NOMO-1 treated with DMSO at 0.1 percent for 48 hours (cell line): ENCODE data around the gene TENM4.

Experiments
- DNase-seq: peaks from one replicate; lab custom pipeline; 2025; ENCODE audit not compliant: unreplicated experiment; lab: John Stamatoyannopoulos, UW

TENM4 gene

DNA sequence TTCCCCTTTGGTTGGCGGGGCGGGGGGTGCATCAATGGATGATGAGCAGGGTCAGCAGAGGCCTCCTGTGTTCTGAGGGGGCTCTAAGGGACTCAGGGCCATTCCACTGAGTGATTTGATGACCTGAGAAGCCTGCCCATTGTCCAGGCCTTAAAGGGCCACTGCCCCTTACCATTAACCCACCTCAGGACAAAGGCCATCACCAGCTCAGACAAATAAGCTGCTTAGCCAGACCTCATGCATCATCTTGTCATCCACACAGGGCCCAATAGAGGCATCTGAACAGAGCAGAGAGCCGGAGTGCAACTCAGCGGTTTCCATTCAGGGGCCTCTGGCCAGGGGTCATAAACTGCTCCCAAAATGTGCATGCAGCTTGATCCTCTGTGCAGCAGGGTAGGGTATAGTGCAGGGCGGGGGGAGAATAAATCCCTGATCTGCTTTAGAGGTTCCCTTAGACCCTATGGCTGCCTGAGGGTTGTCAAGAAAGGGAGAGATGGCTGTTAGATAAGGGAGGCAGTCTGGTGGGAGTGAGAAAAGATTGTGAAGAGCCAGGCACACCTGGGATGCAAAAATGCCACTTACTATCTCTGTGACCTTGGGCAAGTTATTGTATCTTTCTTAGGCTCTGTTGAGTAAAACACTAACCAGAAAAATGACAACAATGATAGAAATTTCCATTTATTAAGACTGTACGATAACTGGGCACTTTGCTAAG lies 490.7 kb downstream of the TENM4 start:
- DNase-seq = no peak

GRCh38 chr11:78946945-78947902 lies 493.6 kb downstream of the TENM4 start:
- no peak for DNase-seq

DNA sequence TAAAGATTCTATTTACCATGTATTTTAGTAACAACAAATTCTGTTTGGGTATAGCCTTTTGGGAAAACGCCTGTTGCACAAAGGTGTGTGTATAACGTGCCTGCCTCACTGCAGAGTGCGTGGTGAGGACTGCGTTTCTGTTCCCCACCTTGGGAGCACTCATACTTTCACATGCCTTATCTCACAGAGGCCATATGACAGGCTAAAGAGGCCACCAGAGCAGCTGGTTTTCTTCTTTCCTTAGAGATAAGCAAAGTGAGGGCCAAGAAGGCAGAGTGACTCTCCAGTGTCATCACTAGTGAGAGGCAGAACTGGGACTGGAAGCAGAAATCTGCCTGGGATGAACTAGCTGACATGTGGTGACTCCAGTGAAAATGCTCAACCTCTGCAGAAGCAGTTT lies 497.0 kb downstream of the TENM4 start:
- no peak for DNase-seq

DNA sequence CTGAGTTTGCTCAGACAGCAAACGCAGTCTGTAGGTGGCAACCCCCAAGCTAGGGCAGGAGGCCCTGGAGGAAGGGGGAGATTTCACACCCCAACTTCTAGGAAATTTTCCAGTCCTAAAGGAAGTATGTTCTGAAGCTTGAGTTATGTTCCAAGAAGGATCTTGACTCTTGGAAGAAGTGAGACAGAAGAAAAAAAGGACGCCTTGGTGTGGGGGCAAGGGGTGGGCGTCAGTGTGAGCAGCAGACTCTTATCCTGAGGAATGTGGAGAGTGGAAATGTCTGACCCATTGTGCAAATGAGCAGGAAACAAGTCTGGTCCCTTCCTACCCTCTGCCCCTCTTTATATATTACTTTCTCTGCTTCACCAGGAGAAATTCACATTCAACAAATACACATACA lies 497.7 kb downstream of the TENM4 start:
- DNase-seq = no peak

DNA sequence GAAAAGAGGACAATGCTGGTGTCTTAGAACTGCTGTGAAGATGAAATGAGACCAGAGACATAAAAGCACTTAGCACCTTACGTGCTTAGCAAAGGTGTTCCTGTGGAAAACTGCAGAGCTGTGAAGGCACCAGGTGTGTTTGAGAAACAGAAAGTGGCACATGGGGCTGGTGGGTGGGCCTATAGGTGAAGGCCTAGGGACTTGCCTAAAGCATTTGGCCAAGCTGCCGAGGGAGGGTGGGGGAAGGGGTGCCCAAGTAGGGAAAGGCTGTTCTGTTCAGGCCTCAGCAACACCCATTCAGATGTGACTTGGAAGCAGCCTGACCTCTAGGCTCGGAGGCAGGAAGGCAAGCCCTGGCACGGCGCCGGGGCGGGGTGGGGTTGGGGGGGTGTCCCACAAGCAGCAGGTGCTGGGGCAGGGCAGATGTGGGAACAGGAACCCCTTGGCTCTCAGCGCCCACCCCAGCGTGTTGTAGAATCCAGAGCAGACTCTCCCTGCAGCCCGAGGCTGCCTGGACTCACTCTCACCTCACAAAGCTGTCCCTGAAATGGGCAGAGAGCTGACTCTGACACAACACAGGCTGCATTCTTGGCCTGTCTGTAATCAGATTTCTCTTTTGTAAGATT lies 499.5 kb downstream of the TENM4 start:
- no peak for DNase-seq

DNA sequence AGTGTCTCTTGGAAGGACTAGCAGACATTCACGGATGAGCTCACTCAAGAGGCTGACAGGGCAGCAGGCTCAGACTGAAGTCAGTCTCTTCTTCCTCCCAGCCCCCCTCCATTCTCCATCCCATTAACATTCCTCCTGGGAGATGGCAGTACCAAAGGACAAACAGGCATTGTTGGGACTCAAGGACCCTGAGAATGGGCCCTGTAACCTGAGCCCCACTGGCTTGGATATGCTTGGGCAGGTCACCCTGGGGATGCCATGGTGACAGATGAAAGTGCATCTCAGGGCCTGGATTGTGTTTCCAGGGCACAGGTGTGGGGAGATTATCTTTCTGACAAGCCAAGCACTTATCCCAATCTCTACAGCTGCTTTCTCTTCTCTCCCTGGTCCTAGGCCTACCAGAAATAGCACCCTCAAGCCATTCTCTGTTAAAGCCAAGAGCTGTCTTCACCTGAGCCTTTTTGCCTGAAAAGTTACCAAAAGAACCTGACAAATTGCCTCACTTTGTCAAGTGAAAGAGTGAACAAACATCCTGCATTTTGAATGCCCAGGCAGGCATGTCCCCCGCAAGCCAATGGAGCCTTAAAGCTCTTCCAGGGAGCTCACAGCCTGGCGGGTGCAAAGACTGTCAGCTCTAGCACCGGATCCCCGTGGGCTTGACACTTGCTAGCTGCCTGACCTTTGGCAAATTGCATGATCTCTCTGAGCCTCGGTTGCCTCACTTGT lies 500.2 kb downstream of the TENM4 start:
- DNase-seq = no peak

- no peak for DNase-seq
Measured at GRCh38 chr11:78938971-78939370, 501.9 kb downstream of the TENM4 start.

DNA sequence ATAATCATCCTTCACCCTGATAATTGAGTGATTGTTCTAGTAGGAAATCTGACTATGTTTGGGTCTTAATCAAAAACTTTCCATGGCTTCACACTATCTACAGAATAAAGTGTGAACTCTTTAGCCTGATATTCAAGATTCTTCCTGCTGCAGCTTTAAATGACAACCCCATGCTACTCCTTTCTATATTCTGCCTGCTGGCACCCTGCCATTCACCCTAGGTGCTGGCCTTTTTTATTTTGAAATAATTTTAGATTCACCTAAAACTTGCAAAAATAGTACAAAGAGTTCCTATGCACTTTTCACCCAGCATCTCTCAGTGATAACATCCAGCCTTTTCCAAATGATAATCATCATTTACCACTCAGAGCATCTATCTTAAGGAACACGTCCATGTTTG lies 502.8 kb downstream of the TENM4 start:
- no peak for DNase-seq

GRCh38 chr11:78935398-78936068 lies 505.3 kb downstream of the TENM4 start:
- peak; percentile 87 for DNase-seq

- DNase-seq = no peak
Measured at GRCh38 chr11:78933350-78933749, 507.5 kb downstream of the TENM4 start.

- no peak for DNase-seq
Measured at GRCh38 chr11:78932757-78933156, 508.1 kb downstream of the TENM4 start.

DNA sequence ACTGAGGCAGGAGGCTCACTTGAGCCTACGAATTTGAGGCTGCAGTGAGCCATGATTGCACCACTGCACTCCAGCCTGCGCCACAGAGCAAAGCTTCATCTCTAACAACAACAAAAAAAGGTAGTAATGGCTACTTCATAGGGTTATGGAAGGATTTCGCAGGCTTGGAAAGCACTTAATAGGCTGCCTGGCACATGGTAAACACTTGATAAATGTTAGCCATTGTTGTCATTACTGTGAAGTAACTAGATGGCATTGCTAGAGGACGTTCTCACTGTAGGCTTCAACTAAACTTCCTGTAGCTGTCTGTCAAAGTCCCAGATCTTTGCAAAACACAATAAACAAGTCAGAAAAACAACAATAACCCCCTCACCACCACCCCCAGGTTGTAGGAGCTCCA lies 508.9 kb downstream of the TENM4 start:
- DNase-seq = no peak

GRCh38 chr11:78930810-78931523 lies 509.9 kb downstream of the TENM4 start:
- no peak for DNase-seq

- no peak for DNase-seq
Measured at GRCh38 chr11:78929906-78930220, 511.0 kb downstream of the TENM4 start.

DNA sequence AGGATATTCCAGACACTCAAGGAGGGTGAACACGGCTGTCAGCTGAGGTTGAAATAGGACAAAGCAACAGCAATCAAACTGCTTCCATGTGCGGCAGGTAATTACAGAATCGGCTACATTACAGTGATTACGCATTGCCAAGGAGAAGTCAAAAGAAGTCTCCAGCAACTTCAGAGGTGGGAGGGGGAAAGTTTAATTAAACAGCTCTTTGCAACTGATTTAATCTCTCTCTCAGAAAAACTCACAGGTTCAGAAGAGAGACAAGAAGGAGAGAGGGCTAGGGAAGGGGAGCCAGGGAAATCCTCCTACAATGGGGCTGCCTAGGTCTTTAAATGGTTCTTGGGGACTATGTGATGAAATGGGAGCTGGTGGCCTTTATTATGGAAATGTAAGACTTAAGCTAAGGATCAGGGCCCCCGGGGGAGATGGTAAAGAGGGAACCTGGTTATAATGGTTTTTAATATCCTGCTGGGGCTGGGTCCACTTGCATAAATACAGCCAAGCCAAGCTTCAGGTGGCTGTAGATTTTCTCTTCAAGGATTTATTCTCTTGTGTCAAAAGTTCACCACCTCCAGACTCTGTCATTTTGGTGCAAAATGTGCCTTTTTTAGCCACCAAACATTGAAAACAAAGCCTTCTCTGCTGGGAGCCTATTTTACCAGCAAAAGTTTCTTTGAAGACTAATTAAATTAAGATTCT lies 511.5 kb downstream of the TENM4 start:
- no peak for DNase-seq

DNA sequence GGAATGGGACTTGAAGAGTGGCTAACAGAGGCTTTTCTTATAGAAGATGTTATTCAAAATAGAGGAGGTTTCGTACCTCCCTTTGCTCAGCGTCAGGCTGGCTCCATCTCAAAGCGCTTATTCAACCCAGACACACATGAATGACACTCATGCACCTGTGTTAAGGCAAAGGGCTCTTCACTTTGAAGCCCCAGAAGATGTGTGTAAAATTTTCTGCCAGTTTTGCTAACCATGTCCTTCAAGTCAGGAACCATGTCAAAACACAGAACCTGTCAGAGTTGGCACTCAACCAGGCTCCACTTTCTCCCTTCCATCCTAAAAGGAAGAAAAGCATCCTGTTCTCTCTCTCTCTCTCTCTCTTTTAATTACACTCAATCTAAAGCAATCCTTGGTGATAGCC lies 513.3 kb downstream of the TENM4 start:
- no peak for DNase-seq

DNA sequence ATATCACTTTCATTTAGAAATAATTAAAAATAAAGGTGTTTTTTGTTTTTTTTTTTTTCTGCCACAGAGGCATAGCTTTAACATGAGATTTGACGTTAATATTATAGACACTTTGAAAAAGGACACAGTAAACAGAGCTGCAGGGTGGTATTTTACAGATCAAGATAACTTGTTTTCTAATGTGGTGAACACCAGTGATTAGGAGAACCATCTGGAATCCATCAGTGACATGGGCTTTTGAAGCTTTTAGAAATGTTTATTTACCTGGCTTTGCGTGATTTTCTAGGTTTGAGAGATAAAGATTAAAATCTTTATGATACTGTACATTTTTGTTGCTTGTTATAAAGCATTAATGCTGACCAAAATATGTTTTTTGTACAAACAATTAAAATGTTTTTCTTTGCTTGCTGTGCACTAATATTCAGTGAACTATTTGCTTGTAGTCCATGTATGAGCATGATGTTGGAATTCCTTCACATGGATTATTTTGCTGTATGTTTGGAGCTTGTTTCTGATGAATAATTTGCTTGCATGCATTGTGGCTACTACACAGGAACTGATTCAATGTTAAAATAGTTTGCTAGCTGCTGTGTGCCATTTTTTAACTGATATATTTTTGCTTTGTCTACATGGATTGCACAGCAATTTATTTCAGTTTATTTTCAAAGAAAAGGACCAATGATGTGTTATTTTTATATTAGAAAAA lies 514.0 kb downstream of the TENM4 start:
- DNase-seq = no peak

GRCh38 chr11:78925387-78925786 lies 515.4 kb downstream of the TENM4 start:
- no peak for DNase-seq
